IPS-18a (cell line): ENCODE measurements around the gene CCDC38.
"Not testable (repeated sequence)": the region's sequence is repeated elsewhere in the genome, so short reads cannot be mapped to it uniquely, and the experiment has no call there.

Source experiments
- H3K27ac ChIP-seq: one replicate; pipeline ENCODE4 v1.5.1; 2013; ENCODE audit warnings: low read length
- H3K27me3 ChIP-seq: one replicate; pipeline ENCODE4 v1.6.1; 2013; ENCODE audit warnings: mild to moderate bottlenecking, low read length; ENCODE audit not compliant: control insufficient read depth, insufficient read depth
- H3K36me3 ChIP-seq: one replicate; pipeline ENCODE4 v1.6.1; 2013; ENCODE audit warnings: low read depth, low read length; ENCODE audit not compliant: control insufficient read depth
- H3K4me1 ChIP-seq: one replicate; pipeline ENCODE4 v1.6.1; 2013; ENCODE audit warnings: low read depth, low read length; ENCODE audit not compliant: control insufficient read depth
- H3K4me3 ChIP-seq: one replicate; pipeline ENCODE4 v1.5.1; 2013; ENCODE audit warnings: low read length
- H3K9ac ChIP-seq: one replicate; pipeline ENCODE4 v1.6.1; 2013; ENCODE audit warnings: mild to moderate bottlenecking, low read length, moderate library complexity
- H3K9me3 ChIP-seq: one replicate; pipeline ENCODE4 v1.6.1; 2013; ENCODE audit warnings: low read depth, low read length; ENCODE audit not compliant: control insufficient read depth

CCDC38 gene

DNA sequence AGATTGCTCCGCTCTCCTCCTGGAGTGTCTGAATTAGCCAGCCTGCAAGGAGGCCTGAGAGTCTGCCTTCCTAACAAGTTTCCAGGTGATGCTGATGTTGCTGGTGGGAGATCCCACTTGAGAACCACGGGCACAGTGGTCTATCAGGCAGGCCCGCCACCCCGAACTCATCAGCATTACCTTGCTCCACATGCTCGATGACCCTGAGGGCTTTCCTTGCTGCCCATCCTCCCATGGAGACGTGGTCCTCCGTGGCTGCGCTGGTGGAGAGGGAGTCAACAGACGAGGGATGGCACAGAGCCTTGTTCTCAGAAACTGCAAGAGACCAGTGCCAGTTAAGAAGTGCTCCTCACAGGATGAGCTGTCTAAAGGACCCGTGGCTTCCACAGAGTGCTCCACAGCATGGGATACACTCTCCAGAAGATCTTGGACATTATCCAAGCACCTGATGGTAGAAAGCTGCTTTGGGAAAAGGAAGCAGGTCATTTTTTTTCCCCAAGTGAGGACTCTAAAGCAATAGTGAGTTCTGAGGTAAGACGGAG is 35.4 kb upstream of the CCDC38 start:
- no peaks in the 10 kb centered on the region for H3K4me1 ChIP-seq
- H3K27me3 ChIP-seq, result no peaks in the 10 kb centered on the region
- no peaks in the 10 kb centered on the region for H3K36me3 ChIP-seq
- H3K9me3 ChIP-seq, result no peaks in the 10 kb centered on the region
- H3K9ac ChIP-seq, result no peak overlapping the region
- H3K4me3 ChIP-seq, result no peak overlapping the region
- no peak overlapping the region for H3K27ac ChIP-seq

DNA sequence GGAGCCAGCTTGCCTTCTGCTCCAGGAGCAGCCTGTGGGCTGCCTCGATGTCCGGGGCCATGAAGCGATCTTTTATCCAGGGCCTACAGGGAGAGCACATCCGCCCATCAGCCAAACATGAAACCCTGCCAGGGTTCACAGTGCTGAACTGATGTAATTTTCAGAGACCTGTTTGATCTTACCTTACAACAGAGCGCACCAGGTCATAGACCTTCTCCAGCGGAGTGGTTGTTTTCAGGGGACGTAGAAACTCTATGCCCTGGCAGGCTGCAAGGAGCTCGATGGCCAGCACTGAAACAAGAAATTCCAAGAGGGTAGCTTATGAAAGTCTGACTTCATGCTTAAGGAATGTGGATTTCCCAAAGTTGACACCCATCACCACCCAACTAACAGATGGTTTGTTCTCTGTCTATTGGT is 34.0 kb upstream of the CCDC38 start:
- no peaks in the 10 kb centered on the region for H3K36me3 ChIP-seq
- no peak overlapping the region for H3K9ac ChIP-seq
- H3K27me3 ChIP-seq, result no peaks in the 10 kb centered on the region
- H3K4me3 ChIP-seq, result no peak overlapping the region
- no peaks in the 10 kb centered on the region for H3K4me1 ChIP-seq
- no peaks in the 10 kb centered on the region for H3K9me3 ChIP-seq
- H3K27ac ChIP-seq, result no peak overlapping the region

DNA sequence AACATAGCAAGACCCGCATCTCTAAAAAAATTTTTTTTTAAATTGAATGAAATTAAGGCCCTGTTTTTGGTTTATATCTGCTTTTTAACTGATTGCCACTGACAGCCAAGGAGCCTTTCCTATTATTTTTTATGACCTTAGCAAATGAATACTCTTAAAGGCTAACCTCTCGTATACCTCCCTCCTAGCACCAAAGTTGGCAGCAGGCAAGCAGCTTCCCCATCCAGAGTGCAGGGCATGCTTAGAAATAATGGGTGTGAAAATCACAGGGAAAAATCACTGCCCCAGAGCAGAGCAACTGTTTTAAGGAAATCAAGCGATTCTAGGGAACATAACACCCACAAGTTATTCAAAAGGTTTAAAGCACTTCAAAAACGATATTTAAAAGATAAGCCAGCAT is 33.1 kb upstream of the CCDC38 start:
- H3K9ac ChIP-seq, result no peak overlapping the region
- H3K27me3 ChIP-seq, result no peaks in the 10 kb centered on the region
- no peaks in the 10 kb centered on the region for H3K4me1 ChIP-seq
- H3K27ac ChIP-seq, result no peak overlapping the region
- H3K4me3 ChIP-seq, result no peak overlapping the region
- H3K36me3 ChIP-seq, result no peaks in the 10 kb centered on the region
- no peaks in the 10 kb centered on the region for H3K9me3 ChIP-seq

- Histone ChIP-seq H3K4me1 (no peaks in the 10 kb centered on the region), H3K36me3 (no peaks in the 10 kb centered on the region), H3K4me3 (no peak overlapping the region), H3K27ac (no peak overlapping the region), H3K27me3 (no peaks in the 10 kb centered on the region), H3K9me3 (no peaks in the 10 kb centered on the region), H3K9ac (no peak overlapping the region)
Observed at GRCh38 chr12:95974358-95974757, 31.9 kb upstream of the CCDC38 start.

- no peak overlapping the region for H3K4me3 ChIP-seq
- H3K9ac ChIP-seq, result no peak overlapping the region
- H3K4me1 ChIP-seq, result no peaks in the 10 kb centered on the region
Observed at GRCh38 chr12:95972832-95973456, 30.5 kb upstream of the CCDC38 start.

DNA sequence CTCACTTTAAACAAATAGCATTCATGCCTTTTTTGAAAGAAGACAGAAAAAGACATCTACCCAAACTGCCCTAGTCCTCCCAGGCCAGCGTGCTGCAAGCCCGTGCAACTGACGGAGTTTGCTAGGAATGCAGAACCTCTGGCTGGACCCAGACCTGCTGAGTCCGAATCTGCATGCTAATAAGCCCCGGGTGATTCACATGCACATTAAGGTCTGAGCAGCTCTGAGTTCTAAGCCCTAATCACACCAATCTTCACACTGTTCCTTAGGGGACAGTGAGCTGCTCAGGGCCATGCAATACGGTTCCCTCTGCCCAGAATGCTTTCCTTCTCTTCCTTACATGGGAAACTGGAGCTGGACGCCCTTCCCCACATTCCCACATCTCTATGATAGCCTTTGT is 28.5 kb upstream of the CCDC38 start:
- Histone ChIP-seq H3K36me3 (no peaks in the 10 kb centered on the region), H3K4me3 (no peak overlapping the region), H3K27me3 (no peaks in the 10 kb centered on the region), H3K4me1 (no peaks in the 10 kb centered on the region), H3K9ac (no peak overlapping the region), H3K27ac (no peak overlapping the region), H3K9me3 (no peaks in the 10 kb centered on the region)

More at GRCh38 chr12:95972832-95973456, 30.5 kb upstream of the CCDC38 start:
- Histone ChIP-seq H3K27ac (no peak overlapping the region), H3K9me3 (no peaks in the 10 kb centered on the region), H3K36me3 (no peaks in the 10 kb centered on the region), H3K27me3 (no peaks in the 10 kb centered on the region)

- not testable (repeated sequence) for H3K4me1 ChIP-seq, H3K9ac ChIP-seq, H3K9me3 ChIP-seq, H3K4me3 ChIP-seq, H3K36me3 ChIP-seq, H3K27ac ChIP-seq, H3K27me3 ChIP-seq
Observed at GRCh38 chr12:95969116-95969515, 26.7 kb upstream of the CCDC38 start.

GRCh38 chr12:95967301-95967700 is 24.9 kb upstream of the CCDC38 start:
- no peaks in the 10 kb centered on the region for H3K36me3 ChIP-seq
- no peak overlapping the region for H3K9ac ChIP-seq
- H3K9me3 ChIP-seq, result no peaks in the 10 kb centered on the region

GRCh38 chr12:95966287-95966870 is 24.0 kb upstream of the CCDC38 start:
- no peaks in the 10 kb centered on the region for H3K4me1 ChIP-seq
- no peaks in the 10 kb centered on the region for H3K9me3 ChIP-seq
- no peak overlapping the region for H3K27ac ChIP-seq
- no peaks in the 10 kb centered on the region for H3K36me3 ChIP-seq
- H3K9ac ChIP-seq, result no peak overlapping the region
- H3K27me3 ChIP-seq, result no peaks in the 10 kb centered on the region
- no peak overlapping the region for H3K4me3 ChIP-seq

More at GRCh38 chr12:95967301-95967700, 24.9 kb upstream of the CCDC38 start:
- no peak overlapping the region for H3K27ac ChIP-seq
- H3K4me3 ChIP-seq, result no peak overlapping the region
- no peaks in the 10 kb centered on the region for H3K4me1 ChIP-seq
- H3K27me3 ChIP-seq, result no peaks in the 10 kb centered on the region

DNA sequence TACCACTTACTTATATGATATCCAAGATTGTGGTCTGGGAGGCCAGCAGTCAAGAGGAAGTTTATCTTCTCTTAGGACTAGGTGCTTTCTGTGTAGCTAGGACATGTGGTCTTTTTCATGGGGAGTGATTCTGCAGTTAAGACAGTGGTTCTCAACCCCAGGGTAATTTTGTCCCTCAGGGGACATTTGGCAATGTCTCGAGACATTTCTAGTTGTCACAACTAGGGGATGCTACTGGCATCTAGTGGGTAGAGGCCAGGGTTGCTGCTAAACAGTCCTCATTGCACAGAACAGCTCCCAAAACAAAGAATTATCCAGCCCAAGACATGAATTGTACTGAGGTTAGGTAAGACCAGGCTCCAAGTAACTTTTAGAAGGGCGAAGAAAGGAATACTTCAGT is 20.7 kb upstream of the CCDC38 start:
- H3K27me3 ChIP-seq, result no peaks in the 10 kb centered on the region
- no peak overlapping the region for H3K27ac ChIP-seq
- no peak overlapping the region for H3K4me3 ChIP-seq
- H3K36me3 ChIP-seq, result no peaks in the 10 kb centered on the region
- no peak overlapping the region for H3K9ac ChIP-seq
- H3K4me1 ChIP-seq, result no peaks in the 10 kb centered on the region
- H3K9me3 ChIP-seq, result no peaks in the 10 kb centered on the region

DNA sequence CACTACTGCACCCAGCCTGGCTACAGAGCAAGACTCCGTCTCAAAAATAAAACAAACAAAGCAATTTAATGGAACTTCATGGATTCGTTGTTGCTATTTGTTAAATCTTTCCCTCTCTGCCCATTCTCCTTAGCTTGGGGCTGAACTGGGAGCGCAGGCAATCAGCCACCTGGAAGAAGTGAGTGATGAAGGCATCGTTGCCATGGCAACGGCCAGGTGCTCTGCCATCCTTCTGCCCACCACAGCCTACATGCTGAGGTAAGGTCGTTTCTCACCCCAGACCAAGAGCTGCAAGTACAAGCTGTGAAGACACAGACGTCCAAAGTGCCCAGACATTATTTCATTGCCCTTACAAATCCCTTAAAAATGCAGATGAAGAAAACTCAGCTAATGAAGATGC is 19.8 kb upstream of the CCDC38 start:
- Histone ChIP-seq H3K27ac (no peak overlapping the region), H3K36me3 (no peaks in the 10 kb centered on the region), H3K9ac (no peak overlapping the region), H3K4me1 (peaks cover 2% of the 10 kb centered on the region), H3K9me3 (no peaks in the 10 kb centered on the region), H3K27me3 (no peaks in the 10 kb centered on the region), H3K4me3 (no peak overlapping the region)

- Histone ChIP-seq H3K9me3 (no peaks in the 10 kb centered on the region), H3K27me3 (no peaks in the 10 kb centered on the region), H3K9ac (no peak overlapping the region), H3K36me3 (no peaks in the 10 kb centered on the region), H3K4me3 (no peak overlapping the region), H3K4me1 (peaks cover 10% of the 10 kb centered on the region), H3K27ac (no peak overlapping the region)
Observed at GRCh38 chr12:95960241-95960640, 17.8 kb upstream of the CCDC38 start.
